ENCODE measurements around the gene DFFB.

DNA sequence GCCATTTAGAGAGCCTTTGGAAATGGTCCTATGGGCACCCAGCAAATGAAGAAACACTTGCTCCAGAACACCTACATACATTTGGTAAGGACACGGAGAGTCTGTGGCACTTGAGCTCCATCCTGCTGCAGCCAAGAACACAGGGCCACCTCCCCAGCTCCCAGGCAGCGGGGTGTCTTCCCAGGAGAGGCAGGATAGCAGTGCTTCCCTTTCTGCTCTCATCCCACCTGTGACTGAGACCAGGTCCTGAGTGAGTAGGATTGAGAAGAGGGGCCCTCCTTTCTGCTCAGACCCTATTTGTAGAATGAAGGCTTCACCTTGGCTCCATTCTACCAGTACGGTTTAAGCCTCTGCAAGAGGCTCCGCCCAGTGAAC lies 38.7 kb downstream of the DFFB start:
- TF ChIP-seq SIN3A (IDR thresholded peaks at IDR 0.05; ENCODE audit: borderline replicate concordance, insufficient read depth, low read length) (no peak), POLR2AphosphoS5 (IDR thresholded peaks at IDR 0.05; ENCODE audit: low read depth, low read length) (no peak), TAF1 (IDR thresholded peaks at IDR 0.05; ENCODE audit: borderline replicate concordance, insufficient read depth, low read length) (no peak)
- TF ChIP-seq, protein P1, sequence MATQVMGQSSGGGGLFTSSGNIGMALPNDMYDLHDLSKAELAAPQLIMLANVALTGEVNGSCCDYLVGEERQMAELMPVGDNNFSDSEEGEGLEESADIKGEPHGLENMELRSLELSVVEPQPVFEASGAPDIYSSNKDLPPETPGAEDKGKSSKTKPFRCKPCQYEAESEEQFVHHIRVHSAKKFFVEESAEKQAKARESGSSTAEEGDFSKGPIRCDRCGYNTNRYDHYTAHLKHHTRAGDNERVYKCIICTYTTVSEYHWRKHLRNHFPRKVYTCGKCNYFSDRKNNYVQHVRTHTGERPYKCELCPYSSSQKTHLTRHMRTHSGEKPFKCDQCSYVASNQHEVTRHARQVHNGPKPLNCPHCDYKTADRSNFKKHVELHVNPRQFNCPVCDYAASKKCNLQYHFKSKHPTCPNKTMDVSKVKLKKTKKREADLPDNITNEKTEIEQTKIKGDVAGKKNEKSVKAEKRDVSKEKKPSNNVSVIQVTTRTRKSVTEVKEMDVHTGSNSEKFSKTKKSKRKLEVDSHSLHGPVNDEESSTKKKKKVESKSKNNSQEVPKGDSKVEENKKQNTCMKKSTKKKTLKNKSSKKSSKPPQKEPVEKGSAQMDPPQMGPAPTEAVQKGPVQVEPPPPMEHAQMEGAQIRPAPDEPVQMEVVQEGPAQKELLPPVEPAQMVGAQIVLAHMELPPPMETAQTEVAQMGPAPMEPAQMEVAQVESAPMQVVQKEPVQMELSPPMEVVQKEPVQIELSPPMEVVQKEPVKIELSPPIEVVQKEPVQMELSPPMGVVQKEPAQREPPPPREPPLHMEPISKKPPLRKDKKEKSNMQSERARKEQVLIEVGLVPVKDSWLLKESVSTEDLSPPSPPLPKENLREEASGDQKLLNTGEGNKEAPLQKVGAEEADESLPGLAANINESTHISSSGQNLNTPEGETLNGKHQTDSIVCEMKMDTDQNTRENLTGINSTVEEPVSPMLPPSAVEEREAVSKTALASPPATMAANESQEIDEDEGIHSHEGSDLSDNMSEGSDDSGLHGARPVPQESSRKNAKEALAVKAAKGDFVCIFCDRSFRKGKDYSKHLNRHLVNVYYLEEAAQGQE (IDR thresholded peaks at IDR 0.05; ENCODE audit: insufficient read depth in 1 of 2, low read depth in 2 of 2, low read length in 2 of 2), result no peak
